Neural cell (in vitro differentiated cells): ENCODE results near the gene TARBP2.

ENCODE experiments used
- CTCF ChIP-seq: fragments of 450-650 bp; IDR thresholded peaks from 2 replicates; pipeline ENCODE4 v1.5.1; 2014; ENCODE audit warnings: antibody characterized with exemption, mild to moderate bottlenecking, moderate library complexity; ENCODE audit not compliant: poor library complexity, severe bottlenecking
- EZH2 ChIP-seq: fragments of 200-600, 300-800 bp; shearing (Covaris generic), sonication (generic); IDR thresholded peaks from 2 replicates; pipeline ENCODE4 v1.6.1; 2014; ENCODE audit warnings: antibody characterized with exemption, low read length, borderline replicate concordance, mild to moderate bottlenecking; ENCODE audit not compliant: insufficient read depth, poor library complexity, severe bottlenecking
- RAD21 ChIP-seq: fragments of 450-650 bp; conservative IDR thresholded peaks from 2 replicates; pipeline ENCODE4 v1.6.1; 2014; ENCODE audit warnings: antibody characterized with exemption, mild to moderate bottlenecking, moderate library complexity

DNA sequence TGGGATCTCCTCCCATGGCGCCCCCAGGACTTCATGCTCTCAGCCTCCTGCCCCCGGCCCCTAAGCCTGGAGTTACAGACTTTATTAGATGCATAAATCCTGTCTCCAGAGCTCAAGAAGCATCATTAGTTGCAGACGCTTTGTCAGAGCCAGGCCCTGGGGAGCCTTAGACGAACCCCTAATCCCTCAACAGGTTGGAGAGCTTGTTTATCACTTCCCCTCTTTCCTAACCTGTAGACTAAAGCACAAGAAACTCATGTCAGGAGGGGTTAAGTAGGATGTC, 6.5 kb downstream of the TARBP2 start:
- TF ChIP-seq CTCF, result no peak
- TF ChIP-seq EZH2, result no peak
- TF ChIP-seq RAD21, result no peak
